Measurements from ENCODE around the gene RSRC2.
A peak's percentile ranks its signal among the peaks of the same experiment; 100 is the strongest.
"Not testable (repeated sequence)": the region's sequence is repeated elsewhere in the genome, so short reads cannot be mapped to it uniquely, and the experiment has no call there.

Gene RSRC2, protein sequence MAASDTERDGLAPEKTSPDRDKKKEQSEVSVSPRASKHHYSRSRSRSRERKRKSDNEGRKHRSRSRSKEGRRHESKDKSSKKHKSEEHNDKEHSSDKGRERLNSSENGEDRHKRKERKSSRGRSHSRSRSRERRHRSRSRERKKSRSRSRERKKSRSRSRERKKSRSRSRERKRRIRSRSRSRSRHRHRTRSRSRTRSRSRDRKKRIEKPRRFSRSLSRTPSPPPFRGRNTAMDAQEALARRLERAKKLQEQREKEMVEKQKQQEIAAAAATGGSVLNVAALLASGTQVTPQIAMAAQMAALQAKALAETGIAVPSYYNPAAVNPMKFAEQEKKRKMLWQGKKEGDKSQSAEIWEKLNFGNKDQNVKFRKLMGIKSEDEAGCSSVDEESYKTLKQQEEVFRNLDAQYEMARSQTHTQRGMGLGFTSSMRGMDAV

DNA sequence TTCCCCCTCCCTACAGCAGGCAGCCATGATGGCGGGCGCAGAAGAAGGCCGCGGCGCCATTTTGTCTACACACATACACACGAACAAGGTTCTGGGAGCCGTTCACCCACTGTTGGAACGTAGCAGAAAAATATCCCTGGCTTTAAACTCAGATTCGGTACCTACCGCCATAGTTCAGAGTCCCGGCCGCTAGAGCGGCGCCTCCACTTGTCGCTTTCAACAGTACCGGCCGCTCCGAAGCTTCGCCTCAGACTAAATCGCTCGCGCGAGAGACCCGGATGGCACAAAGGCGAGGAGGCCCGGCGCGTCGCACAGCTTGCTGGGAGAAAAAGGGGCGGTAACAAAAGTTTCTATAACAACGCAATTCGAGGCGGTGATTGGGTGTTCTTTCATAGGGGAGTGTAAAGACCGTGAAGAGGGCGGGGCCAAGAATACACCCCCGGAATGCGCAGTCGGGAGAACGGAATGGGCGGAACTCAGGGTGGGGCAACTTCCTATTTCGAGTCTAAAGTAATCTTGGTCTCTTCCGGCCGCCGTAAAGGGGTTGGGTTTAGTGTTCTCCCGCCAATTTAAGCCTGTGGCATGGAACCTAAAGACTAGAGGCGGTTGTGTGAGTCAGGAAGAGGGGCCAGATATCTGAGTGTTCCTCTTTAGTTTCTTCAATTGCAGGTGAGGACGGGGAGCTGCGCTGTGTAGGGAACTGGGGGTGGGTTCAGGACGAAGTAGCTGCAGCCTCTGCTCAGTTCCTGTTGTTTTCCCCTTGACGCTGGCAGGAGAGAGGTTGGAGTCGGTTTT lies at the start of gene RSRC2, which contains the start of gene KNTC1:
Gene RSRC2, minus strand, starts transcription at position 254 of the 795 bp plus-strand sequence. Its CDS starts 83 bp downstream, at position 171.
Gene KNTC1, plus strand, starts transcription at position 567 of the 795 bp plus-strand sequence. CDS start 2,815 bp downstream, outside the sequence.
- DNase-seq, result peak; percentile 95 to 100 (median 98)
- intact Hi-C loops (cut with DNase I), result loop anchor here (1.0 kb wide), 2 partner anchors 26 to 225 kb away; partner anchors contain the start of gene DENR

DNA sequence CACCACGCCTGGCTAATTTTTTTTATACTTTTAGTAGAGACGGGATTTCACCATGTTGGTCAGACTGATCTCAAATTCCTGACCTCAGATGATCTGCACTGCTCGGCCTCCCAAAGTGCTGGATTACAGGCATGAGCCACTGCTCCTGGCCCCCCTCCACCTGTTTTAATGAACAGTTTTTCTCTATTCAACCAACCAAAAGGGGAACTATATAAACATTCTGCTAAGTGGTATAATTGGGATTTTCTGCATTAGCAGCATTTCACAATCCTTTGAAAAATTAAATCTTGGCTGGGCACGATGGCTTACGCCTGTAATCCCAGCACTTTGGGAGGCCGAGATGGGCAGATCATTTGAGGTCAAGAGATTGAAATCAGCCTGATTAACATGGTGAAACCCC lies 45.1 kb upstream of the RSRC2 start:
- no peak for DNase-seq
- intact Hi-C loops (cut with DNase I), result no loop called here

- DNase-seq; intact Hi-C loops (cut with DNase I): not testable (repeated sequence)
Measured at GRCh38 chr12:122570006-122570405, 43.3 kb upstream of the RSRC2 start.

DNA sequence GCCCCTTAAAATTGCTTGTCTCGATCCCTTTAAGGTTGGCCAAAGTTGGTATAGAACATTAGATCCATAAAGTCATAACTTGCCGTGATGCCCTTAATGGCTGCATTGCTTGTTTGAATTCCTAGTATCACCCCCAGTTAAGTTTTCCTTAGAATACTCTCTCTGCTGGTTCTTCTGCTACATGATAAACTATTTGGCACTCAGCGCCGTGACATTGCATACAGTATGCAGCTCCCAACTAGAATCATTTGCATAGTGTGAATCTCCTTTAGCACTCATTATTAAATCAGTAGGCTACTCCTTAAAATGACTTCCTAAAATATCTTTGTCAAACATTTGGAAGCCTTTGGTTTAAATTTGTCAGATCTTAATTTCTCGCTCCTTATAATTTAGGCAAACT lies 42.6 kb upstream of the RSRC2 start:
- no peak for DNase-seq
- intact Hi-C loops (cut with DNase I), result no loop called here

DNA sequence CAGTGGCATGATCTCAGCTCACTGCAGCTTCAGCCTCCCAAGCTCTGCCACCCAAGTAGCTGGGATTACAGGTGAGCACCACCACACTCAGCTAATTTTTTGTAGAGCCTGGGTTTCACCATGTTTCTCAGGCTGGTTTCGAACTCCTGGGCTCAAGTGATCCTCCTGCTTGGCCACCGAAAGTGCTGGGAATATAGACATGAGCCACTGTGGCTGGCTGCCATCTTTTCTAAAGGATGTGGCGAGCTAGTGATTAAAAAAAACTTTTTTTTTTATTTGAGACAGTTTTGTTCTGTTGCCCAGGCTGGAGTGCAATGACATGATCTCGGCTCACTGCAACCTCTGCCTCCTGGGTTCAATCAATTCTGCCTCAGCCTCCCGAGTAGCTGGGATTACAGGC lies 40.1 kb upstream of the RSRC2 start:
- DNase-seq, result peak in 1 of 10 donors; percentile 3
- intact Hi-C loops (cut with DNase I), result not testable (repeated sequence)

DNA sequence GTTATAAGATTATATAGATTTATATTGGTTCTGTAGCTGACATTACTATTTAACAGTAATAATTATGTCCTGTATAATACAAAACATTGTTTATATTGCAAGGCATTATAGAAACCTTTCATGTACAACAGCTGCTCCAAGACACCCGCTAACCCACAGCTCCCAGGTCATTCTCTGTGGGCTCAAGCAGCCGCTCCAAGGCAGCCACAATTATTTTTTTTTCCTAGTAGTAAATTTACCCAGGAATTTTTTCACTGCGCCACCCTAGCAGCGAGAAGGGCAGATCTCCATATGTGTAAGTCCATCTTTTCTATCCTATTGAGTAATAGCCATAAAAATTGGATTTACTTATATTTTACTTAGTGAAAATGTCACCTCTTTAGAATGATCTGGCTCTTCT lies 36.6 kb upstream of the RSRC2 start:
- intact Hi-C loops (cut with DNase I), result no loop called here
- peak in 1 of 10 donors; percentile 26 for DNase-seq

- DNase-seq, result no peak
- intact Hi-C loops (cut with DNase I), result no loop called here
Measured at GRCh38 chr12:122560138-122560537, 33.4 kb upstream of the RSRC2 start.

- intact Hi-C loops (cut with DNase I), result no loop called here
- DNase-seq, result no peak
Measured at GRCh38 chr12:122558745-122559641, 32.3 kb upstream of the RSRC2 start.

- no peak for DNase-seq
- intact Hi-C loops (cut with DNase I), result no loop called here
Measured at GRCh38 chr12:122547330-122547729, 20.6 kb upstream of the RSRC2 start.

- intact Hi-C loops (cut with DNase I), result no loop called here
- DNase-seq, result no peak
Measured at GRCh38 chr12:122545855-122546254, 19.1 kb upstream of the RSRC2 start.

DNA sequence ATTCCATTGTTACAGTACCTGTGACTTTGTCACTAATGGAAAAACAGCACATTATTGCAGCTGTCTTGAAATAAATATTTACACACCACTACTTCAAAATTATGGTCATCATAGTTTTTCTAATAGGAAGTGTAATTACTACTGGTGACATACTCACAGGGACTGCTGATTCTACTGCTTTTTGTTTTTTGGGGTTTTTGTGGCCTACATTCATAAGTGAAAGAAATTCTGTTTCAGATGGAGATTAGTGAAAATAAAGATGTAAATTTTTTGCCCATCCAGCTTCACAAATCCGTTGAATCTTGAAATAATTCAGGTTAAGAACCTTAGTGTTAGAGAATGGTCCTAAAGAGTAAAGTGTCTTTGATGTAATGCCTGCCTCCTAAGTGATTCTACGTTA lies 17.8 kb upstream of the RSRC2 start:
- intact Hi-C loops (cut with DNase I), result no loop called here
- DNase-seq, result no peak

DNA sequence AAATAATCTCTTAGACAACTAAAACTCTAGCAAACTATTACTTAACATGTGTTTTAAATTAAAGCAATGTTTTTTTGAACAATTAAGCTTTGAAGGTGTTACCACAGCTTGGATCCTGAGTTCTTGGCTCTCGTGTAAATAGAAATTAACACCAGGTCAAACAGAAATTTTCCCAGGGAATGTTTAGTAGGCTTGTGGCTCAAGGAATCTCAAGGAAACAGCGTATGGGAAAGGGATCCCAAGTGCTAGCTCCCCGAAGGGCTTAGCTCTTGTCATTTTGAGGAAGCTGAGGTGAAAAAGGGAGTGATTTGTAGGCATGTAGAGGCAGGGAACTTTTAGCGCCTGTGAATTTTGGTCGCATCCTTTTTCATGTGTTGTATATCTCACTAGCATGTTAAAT lies 11.8 kb upstream of the RSRC2 start:
- intact Hi-C loops (cut with DNase I), result no loop called here
- no peak for DNase-seq

DNA sequence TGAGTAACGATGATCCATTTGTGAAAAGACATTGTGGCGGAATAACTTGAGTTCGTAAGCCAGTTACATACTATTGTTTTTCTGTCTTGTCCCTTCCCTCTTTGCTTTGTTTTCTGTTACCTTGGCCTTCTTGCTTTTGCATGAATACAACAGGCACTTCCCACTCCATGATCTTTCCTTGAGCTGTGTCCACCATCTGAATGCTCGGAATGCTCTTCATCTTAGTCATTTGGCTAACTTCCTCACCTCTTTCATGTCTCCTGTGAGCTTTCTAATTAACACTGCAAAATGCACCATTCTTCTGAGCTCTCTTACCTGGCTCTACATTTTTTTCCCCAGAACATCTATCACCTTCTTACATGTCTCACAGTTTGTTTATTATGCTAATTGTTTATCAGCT lies 10.3 kb upstream of the RSRC2 start:
- DNase-seq, result no peak
- intact Hi-C loops (cut with DNase I), result no loop called here

GRCh38 chr12:122533856-122534255 lies 7.1 kb upstream of the RSRC2 start:
- intact Hi-C loops (cut with DNase I), result no loop called here
- DNase-seq, result no peak

- DNase-seq, result no peak
- intact Hi-C loops (cut with DNase I), result no loop called here
Measured at GRCh38 chr12:122528992-122529391, 2.3 kb upstream of the RSRC2 start.

GRCh38 chr12:122528582-122528981 lies 1.8 kb upstream of the RSRC2 start:
- intact Hi-C loops (cut with DNase I), result no loop called here
- DNase-seq, result no peak

DNA sequence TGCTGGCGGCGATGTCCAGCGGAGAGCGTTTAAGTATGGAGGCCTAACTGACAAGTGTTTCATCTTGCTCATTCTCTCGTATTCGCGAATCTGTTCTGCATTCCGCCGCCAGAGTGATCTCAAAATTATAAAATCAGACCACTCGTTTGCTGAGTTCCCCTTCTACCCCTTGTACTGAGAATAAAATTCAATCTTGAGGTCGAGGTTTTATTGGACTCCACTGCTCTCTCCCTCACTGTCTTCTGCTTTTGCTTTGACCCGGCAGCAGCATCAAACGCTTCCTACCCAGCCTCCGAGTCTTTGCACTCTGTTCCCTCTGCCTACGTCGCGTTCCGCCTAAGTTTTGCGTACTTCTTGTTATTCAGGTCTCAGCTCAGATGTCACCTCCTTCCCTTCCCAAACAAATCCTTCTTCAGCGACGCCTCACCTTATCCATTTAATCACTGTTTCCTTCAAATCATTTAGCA lies 775 bp upstream of the RSRC2 start:
- intact Hi-C loops (cut with DNase I), result loop anchor here (1.0 kb wide), 2 partner anchors 26 to 225 kb away; partner anchors contain the start of gene DENR
- DNase-seq, result peak in 2 of 10 donors; percentile 29 to 82

DNA sequence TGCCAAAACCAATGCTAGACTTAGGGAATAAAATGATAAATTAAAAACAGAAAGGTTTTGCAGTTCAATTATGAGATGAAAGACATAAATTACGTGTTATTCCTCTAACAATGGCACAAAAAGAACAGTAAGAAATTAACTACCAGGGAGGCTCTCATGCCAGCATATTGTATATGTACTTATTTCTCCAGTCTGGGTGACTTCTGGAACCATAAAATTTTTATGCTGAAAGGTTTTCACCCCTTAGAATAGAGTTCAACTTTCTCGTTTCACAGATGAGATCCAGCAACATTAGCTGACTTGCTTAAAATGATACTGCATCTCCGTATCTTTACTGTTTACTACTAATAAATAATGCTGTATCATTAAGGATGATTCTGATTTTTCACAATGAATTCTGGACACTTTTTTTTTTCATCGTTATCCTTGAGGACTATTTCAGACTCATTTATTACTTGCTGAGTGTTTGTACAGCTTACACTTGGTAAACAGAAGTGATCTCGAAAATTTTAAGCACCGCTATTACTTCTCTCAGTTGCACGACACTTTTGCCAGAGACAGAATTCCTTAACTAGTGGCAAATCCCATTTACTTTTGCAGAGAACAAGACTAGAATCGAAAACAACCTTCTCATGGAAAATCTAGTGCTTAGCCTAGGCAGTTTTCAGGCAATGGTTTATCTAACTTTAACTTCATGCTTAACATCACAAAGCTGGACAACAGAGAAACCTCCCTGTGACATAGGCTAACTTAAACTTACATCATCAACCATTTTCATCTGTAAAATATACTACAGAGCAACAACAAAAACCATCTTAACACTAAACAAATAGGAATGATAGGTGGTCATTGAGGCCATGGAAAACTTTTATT lies 2.7 kb downstream of the RSRC2 start:
- intact Hi-C loops (cut with DNase I), result no loop called here
- DNase-seq, result no peak

DNA sequence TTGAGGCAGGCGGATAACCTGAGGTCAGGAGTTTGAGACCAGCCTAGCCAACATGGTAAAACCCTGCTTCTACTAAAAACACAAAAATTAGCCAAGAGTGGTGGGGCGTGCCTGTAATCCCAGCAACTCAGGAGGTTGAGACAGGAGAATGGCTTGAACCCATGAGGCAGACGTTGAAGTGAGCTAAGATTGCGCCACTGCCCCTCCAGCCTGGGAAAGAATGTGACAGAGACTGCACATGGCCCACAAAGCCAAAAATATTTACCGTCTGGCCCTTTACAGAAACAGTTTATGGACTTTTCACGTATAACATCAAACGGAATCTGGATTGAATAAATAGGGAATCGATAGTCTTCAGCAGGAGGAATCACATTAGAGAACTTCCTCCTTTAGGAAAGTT lies 3.5 kb downstream of the RSRC2 start:
- intact Hi-C loops (cut with DNase I), result no loop called here
- no peak for DNase-seq

All from posterior cingulate gyrus (tissue), 11 donors.